ENCODE measurements around the gene CUL7. TPM values are rescaled to one million over a fixed set of nuclear protein-coding genes. Genes with fewer than 3 reads are reported as not detected.
A peak's percentile ranks its signal among the peaks of the same experiment; 100 is the strongest.

The CUL7 gene
- total and polyA plus RNA-seq, 9 of the 15 experiments (the other 6 are each of a cell fraction or from before 2014, with no cell fraction given) = 0.44 to 20.1 (median 8.6) TPM

DNA sequence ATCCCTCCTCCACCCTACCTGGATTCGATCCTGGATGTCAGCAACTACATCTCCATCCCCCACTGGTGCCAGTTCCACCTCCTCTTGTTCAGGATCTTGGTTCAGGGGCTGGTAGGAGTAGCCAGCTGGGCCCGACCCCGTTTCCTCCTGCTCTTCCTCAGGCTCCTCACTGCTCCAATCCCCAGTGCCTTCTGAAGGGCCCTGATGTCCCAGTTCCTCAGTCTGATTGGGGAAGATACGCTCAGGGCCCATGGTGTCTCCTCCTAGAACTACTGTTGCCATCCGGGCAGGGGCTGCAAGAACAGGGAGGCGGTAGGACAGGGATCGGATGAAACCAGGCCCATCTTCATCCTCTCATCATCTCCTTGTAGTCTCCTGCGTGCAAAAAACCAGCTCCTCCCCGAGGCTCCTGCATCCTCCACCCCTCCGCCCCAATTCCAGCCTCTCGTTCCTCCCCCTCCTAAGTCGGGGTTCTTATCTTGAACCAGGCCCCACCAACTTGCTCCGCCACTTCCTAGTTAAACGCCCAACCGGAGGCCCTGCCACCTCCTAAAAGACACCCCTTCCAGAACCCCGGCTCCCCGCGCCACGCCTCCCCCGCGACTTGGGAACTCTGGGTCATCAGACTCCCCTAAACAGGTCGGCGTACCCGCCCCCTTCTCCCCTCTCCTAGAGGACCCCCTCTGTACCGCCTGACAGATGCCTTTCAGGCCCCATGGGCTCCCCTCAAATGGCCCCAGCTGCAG is 40.4 kb downstream of the CUL7 start (continued):
- TF ChIP-seq ESRRB (CRISPR knock-in tag; IDR thresholded peaks at IDR 0.05; ENCODE audit: borderline replicate concordance) (no peak), EZH2 (IDR thresholded peaks at IDR 0.05; ENCODE audit: borderline replicate concordance, low read depth, low read length) (no peak), MCM7 (IDR thresholded peaks at IDR 0.05) (no peak), ZNF57 (CRISPR knock-in tag; IDR thresholded peaks at IDR 0.05) (peak; percentile 3; the same call in 1 of the 2 replicates), ZKSCAN8 (CRISPR knock-in tag; IDR thresholded peaks at IDR 0.05) (no peak), POLR2B (IDR thresholded peaks at IDR 0.05; ENCODE audit: low read depth, partially characterized antibody) (peak; percentile 54), NFE2 (IDR thresholded peaks at IDR 0.05; ENCODE audit: low read depth) (no peak), PHB (CRISPR knock-in tag; IDR thresholded peaks at IDR 0.05) (no peak), MTF1 (CRISPR knock-in tag; IDR thresholded peaks at IDR 0.05; ENCODE audit: borderline replicate concordance) (no peak), SMARCE1 (IDR thresholded peaks at IDR 0.05) (0 out of 2 replicates have a peak, but pooled peaks have one; percentile 59)
- TF ChIP-seq, protein P1, sequence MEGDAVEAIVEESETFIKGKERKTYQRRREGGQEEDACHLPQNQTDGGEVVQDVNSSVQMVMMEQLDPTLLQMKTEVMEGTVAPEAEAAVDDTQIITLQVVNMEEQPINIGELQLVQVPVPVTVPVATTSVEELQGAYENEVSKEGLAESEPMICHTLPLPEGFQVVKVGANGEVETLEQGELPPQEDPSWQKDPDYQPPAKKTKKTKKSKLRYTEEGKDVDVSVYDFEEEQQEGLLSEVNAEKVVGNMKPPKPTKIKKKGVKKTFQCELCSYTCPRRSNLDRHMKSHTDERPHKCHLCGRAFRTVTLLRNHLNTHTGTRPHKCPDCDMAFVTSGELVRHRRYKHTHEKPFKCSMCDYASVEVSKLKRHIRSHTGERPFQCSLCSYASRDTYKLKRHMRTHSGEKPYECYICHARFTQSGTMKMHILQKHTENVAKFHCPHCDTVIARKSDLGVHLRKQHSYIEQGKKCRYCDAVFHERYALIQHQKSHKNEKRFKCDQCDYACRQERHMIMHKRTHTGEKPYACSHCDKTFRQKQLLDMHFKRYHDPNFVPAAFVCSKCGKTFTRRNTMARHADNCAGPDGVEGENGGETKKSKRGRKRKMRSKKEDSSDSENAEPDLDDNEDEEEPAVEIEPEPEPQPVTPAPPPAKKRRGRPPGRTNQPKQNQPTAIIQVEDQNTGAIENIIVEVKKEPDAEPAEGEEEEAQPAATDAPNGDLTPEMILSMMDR (IDR thresholded peaks at IDR 0.05 in 2 of 3, conservative IDR thresholded peaks at IDR 0.05 in 1 of 3; ENCODE audit: insufficient read depth in 2 of 3, low read depth in 1 of 3, low read length in 3 of 3) = peak in 1 of 3 experiments; percentile 5; a peak in 1 of 6 replicates
- TF ChIP-seq, protein P2, sequence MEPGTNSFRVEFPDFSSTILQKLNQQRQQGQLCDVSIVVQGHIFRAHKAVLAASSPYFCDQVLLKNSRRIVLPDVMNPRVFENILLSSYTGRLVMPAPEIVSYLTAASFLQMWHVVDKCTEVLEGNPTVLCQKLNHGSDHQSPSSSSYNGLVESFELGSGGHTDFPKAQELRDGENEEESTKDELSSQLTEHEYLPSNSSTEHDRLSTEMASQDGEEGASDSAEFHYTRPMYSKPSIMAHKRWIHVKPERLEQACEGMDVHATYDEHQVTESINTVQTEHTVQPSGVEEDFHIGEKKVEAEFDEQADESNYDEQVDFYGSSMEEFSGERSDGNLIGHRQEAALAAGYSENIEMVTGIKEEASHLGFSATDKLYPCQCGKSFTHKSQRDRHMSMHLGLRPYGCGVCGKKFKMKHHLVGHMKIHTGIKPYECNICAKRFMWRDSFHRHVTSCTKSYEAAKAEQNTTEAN (CRISPR knock-in tag; IDR thresholded peaks at IDR 0.05) = 0 out of 2 replicates have a peak, but pooled peaks have one; percentile 35
- TF ChIP-seq, protein P3, sequence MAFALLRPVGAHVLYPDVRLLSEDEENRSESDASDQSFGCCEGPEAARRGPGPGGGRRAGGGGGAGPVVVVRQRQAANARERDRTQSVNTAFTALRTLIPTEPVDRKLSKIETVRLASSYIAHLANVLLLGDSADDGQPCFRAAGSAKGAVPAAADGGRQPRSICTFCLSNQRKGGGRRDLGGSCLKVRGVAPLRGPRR (CRISPR knock-in tag; IDR thresholded peaks at IDR 0.05) = no peak
